GM18508 (cell line): ENCODE data around the gene AARS2.

ENCODE experiments used
- ATAC-seq: cut with Tn5 transposase; IDR thresholded peaks from one replicate; pipeline ENCODE4 v1.9.1; 2021; ENCODE audit warnings: moderate number of reproducible peaks; ENCODE audit not compliant: insufficient read depth, unreplicated experiment

Gene AARS2

DNA sequence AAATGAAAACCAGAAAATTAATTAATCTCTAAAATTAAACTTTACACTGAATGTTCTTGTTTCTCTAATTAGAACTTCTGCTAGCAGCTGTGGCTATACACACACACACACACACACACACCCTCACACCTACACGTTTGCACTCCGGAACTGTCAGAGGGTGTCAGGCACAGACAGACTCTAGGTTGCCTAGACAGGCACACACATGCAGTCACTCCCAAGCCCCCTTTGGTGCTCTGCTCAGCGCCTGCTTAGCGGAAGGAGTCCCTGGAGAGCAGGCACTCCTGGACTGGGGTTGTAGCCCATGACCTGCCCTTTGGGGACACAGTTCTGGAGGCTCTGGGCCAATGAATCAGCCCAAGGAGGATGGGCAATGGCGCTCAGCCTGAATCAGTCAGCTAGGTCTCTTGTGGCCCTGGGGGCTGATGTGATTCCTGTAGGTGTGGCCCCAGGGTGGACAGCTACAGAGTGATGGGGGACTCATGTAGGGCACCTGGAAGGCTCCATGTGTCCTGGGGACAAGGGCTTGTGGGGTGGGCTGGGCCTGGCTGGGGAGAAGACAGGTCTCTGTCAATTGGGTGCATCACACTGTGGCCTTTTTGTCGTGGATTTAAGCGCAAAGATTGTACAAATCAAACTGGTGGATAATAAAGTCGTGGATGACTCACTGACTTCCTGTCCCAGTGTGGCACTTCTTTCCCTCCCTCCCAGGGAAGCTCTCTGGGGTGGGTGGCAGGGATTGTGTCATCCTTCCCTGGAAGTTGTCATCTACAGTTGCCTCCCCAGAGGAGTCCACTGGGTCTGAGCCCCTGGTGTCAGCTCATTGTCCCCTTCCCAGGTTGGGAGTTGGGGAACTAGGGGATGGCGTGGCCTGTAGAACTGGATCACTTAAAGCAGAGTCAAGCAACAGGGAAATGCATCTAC is 34.1 kb downstream of the AARS2 start:
- no peak for ATAC-seq

DNA sequence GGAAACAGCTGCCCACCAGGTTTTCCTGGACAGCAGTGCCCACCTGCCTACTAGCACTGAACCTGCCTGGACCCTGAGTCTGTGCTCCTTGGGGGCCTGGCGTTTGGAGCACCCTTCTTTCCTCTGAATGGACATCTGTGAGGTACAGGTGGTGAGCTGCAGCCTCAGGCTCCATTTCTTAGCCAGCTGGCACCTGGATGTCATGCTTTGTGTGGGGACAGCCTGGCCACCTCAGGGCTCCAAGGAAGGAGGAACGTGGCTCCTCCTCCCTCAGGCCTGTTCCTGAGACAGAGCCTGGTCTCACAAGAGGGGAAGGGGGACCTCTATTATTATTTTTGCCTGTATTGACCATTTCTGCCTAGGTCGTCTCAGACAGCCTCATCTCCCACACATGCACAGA is 34.8 kb downstream of the AARS2 start:
- no peak for ATAC-seq

DNA sequence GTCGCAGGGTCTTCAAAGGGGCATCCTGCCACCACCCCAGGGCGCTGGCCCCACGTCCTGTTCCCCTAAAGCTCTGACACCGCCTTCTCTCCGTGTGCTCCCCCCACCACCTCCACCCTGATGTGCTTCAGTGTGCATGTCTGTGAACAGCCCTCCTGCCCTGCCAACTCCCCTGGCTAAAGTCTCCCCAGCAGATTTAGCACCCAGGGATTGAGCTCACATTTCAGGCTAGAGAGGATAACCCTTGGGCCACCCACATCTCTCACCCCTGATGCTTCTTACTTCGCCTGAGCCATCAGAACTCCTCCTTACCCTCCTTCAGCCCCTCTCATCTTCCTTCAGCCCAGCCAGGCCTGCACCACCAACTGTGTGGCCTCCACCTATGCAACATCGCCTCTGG is 35.4 kb downstream of the AARS2 start:
- ATAC-seq = no peak

DNA sequence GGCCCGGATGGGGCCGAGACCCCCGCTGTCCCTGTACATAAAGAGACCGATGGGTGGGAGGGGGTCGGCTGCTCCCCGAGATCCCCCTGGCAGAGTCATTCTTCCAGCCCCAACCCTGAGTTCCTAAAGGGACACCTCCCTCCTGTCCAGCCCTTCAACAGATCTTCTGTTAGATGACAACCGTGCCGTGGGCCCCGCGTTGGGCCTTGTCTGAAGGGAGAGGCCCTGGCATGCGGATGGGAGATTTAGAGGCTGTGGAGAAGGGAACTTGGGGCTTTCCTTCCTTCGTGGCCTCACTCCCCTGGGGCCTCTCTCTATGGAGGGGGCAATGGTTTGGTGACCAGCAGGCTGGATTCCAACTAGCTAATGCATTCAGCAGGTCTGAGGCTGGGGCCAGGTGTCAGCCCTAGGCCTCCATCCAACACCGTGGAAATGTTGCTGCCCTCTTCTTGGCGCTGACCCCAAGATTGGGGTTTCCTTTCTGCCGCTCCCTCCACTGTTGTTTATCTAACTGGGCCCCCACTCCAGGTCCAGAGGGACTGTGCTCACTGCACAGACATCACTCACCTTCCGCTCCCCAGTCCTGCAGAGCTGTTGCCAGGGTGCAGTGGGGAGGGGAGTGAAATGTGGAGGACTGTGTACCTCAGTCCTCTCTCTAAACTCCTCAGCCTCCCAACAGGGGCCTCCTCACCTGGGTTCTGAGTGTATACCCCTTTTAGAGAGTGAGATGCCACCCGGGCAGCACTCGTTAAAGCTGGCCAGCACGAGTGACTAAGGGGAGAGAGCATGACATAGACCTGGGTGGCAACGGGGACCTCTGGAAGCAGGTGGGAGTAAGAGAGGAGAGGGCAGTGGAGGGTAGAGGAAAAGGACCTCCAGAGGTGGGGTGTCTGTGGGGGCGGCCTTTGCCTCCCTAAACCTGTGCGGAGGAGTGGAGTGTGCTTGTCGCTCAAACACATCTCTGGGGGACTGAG is 36.2 kb downstream of the AARS2 start:
- ATAC-seq = no peak

DNA sequence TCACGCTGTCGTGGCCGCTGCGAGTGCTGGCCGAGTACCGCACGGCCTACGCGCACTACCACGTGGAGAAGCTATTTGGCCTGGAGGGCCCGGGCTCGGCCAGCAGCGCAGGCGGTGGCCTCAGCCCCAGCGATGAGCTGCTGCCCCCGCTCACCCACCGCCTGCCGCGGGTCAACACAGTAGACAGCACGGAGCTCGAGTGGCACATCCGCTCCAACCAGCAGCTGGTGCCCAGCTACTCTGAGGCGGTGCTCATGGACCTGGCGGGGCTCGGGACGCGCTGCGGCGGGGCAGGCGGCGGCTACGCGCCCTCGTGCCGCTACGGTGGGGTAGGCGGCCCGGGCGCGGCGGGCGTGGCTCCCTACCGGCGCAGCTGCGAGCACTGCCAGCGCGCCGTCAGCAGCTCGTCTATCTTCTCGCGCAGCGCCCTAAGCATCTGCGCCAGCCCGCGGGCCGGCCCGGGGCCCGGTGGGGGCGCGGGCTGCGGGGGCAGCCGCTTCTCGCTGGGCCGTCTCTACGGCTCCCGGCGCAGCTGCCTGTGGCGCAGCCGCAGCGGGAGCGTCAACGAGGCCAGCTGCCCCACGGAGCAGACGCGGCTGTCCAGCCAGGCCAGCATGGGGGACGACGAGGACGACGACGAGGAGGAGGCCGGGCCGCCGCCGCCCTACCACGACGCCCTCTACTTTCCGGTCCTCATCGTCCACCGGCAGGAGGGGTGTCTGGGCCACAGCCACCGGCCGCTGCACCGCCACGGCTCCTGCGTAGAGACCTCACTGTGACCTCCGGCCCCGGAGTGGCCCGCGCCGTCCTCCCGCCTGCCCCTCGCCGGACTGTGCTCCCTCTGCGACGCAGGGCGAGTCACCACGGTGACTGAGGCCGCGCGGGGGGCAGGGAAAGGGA is 37.1 kb downstream of the AARS2 start:
- ATAC-seq = no peak

DNA sequence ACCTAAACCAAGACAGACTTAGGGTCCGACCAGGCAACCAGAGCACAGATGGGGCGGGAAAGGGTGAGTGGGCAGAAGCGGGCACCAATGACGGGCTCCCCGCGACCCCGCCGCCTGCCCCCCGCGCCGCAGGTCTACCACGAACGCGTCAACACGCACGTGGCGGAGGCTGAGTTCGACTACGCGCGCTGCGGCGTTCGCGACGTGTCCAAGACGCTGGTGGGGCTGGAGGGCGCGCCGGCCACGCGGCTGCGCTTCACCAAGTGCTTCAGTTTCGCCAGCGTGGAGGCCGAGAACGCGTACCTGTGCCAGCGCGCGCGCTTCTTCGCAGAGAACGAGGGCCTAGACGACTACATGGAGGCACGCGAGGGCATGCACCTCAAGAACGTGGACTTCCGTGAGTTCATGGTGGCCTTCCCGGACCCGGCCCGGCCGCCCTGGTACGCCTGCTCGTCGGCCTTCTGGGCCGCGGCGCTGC is 37.8 kb downstream of the AARS2 start:
- ATAC-seq = no peak

DNA sequence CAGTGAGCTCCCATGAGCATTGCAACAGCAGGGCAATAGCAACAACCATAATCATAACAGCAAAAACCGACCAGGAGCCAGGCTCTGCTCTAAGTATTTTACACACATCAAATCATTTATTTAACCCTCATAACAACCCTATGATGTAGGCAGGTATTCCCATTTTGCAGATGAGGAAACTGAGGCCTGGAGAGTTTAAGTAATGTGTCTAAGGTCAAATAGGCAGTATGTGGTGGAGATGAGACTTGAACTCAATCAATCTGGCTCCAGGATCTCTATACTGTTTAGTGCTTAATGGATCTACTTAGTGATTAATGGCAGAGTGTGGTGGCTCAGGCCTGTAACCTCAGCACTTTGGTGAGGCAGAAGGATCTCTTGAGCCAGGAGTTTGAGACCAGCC is 39.5 kb downstream of the AARS2 start:
- ATAC-seq = no peak

DNA sequence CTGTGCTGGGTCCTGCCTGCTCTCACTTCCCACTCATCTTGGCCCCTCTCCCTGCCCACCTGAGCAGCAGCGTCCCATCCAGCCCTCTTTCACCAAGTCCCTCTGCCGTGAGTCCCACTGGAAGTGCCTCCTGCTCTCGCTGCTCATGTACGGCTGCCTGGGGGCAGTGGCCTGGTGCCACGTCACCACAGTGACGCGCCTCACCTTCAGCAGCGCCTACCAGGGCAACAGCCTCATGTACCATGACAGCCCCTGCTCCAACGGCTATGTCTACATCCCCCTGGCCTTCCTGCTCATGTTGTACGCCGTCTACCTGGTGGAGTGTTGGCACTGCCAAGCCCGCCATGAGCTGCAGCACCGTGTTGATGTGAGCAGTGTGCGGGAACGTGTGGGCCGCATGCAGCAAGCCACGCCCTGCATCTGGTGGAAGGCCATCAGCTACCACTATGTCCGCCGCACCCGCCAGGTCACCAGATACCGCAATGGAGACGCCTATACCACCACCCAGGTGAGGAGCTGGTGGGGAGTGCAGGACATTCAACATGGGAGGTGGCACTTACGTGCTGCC is 40.1 kb downstream of the AARS2 start:
- no peak for ATAC-seq

DNA sequence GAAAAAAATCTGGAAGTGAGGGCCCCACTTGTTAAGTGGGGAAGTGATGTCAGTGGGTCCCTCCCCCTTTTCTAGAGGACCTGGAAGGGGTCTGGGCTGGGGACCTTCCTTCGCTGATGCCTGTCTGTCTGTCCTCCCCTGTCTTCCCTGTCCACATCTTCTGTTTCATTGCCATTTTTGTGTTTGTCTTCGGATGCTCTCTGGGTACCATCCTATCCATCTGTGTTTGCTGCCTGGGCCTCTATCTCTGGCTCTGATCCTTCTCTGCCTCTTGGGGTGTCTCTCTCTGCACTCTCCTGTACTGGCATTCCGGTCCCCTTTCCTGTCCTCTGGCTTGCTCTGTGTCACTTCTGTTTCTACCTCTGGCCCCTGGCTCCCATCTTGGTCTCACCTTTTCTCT is 40.6 kb downstream of the AARS2 start:
- ATAC-seq = no peak

DNA sequence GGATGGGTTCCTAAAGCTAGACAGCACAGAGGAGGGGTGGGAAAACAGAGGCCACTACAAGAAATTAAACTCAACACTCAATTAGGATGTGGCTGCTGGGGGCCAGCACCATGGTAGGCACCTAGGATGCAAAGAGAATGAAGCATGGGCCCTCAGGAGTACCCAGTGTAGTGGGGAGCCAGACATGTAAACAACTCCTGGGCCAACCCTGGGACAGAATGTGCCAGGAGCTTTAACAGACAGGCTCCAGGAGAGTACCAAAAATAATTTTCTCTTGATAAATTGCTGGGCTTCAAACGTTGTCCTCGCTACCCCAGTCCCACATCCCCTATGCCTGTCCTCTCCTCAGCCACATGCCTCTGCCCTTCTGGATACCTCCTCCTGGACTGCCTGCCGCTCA is 41.2 kb downstream of the AARS2 start:
- ATAC-seq = no peak

DNA sequence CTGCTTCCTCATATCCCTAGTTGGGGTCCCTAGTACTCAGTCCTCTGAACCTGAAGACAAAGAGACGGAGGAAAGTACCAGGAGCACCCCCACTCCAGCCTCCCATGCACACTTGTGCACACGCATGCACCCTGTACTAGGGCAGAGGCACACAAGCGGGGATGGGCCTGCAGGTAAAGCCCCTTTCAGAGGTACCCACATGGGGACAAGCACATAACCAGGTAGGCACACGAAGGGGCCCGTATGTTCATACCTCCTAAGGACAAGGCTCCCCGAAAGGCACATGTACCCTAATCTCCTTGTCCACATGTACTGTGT is 41.8 kb downstream of the AARS2 start:
- ATAC-seq = no peak

DNA sequence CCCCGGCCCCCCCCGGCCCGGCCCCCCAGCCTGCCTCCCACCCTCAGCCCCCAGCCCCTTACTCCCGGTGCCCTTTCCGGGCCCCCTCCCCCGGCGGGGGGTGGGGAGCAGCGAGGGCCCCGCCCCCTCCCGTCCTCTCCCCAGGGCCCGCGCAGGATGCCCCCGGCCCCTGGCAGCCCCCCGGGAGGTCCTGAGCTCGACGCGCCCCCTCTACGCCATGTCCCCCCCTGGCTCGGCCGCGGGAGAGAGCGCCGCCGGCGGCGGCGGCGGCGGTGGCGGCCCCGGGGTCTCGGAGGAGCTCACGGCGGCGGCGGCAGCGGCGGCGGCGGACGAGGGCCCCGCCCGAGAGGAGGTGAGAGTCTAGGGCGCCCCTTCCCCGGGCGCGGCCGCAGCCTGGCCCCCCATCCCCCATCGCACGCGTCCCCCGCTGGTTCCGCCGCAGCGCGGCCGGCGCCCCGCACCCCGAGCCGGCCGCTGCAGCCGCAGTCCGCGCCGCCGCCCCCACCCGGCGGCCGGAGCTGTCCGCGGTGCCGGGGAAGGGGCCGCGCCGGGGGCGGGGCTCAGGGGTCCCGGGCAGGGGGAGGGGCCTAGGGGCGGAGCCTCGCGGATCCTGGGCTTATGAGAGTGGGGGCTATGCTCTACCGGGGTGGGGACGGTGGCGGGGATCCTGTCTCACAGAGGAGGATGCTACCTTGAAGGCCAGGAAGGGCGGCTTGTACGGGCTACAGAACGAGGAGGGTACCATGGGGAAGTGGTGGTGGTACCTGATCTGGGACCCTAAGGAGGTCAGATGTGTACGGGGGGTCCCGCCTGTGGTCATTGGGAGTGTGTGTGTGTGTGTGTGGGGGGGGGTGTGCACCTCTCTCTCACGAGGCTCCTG is 42.4 kb downstream of the AARS2 start:
- ATAC-seq = no peak

DNA sequence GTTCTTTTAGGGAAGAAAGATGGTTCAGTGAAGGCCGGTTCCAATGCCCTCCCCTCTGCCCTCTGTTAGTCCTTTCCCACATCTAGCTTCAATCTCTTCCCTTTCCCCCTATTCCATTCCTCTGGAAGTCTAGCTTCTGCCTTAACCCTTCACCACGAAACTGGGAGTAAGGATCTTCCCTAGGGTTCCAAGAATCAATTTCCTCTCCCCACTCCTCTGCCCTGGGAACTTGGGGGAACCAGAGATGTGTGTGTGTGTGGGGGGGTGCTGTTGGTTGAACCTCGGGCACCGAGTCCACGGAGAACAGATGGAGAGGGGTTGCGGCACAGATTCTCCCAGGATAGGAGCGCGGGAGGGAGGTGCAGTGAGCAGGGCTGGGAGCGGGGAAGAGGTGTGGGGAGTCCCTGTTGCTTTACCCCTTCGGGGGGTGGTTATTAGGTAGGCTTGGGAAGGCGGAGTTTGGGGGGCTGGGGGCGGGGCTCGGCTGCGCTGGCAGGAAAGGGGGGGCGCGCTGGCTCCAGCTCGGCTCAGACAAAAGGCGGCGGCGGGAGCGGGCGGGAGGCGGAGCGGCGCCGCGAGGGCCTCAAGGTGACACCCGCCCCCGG is 43.1 kb downstream of the AARS2 start, which contains the start of gene TMEM151B:
TSS of gene TMEM151B (plus strand) at position 530 of the 605 bp plus-strand sequence. CDS start 293 bp downstream, outside the sequence.
- ATAC-seq = no peak

DNA sequence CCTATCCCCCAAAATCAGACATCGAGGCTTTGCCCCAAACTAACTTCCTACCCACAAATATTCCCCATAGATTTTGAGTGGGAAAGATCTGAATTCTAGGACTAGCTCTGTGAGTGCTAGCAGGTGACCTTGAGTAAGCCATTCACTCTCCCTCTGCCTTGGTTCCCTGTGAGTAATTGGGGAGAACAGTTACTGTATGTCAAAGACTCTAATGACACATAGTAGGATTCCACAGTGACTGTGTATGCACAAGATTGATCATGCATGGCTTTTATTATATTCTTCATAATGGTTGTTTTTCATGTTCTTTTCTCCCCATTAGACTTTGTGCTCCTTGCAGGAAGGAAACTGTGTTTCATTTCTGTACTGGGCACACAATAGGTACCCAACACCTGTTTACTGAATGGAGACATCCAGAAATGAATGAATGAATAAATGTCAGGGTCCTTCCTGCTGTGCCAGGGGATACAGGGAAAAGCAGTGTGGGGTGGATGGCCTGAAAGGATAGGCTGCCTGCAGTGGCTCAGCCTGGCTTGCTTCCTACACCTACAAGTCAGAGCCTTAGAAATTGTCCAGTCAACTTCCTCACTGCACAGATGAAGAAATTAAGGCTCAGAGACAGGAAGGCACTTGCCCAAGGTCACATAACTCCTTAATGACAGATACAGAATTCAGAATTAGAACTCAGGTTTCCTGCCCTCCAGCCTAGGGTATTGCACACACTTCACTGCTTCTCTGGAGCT is 43.8 kb downstream of the AARS2 start:
- ATAC-seq = no peak

DNA sequence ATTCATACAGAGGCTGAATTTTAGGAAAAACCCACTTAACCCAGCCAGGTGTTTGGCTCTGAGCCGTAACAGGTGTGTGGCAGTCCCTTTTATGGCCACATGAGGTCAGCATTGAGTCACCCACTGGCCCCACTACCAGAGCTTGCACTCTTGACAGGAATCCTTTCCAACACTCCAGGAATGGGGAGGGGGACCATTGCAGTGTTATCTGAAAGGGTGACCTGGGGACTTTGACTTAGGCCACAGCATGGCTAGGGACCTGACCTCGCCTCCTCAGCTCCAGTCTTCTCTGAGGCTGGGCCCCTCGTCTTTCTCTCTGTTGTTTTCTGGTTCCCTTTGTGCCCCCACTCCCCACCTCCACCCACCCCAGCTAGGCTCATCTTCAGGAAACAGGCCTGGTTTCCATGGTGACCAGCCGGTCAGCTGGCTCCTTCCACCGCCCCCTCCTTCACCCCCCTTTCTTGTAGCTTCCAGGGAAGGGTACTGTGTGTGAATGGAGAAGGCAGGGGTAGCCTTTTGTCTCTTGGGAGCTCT is 45.0 kb downstream of the AARS2 start:
- no peak for ATAC-seq

DNA sequence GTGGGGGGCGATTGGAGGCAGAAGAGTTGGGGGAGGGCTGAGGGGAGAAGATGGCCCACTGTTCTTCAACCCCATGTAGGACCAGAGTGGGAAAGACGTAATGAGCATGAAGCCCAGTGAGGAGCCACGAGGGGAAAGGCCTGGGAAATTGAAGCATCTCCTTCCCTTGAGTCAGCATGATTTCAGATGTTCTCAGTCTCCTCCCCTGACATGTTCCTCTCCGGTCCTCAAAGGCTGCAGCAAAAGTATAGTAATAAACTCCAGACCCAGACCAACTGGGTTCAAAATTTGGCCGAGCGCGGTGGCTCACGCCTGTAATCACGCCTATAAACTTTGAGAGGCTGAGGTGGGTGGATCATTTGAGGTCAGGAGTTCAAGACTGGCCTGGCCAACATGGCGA is 45.9 kb downstream of the AARS2 start:
- ATAC-seq = no peak

DNA sequence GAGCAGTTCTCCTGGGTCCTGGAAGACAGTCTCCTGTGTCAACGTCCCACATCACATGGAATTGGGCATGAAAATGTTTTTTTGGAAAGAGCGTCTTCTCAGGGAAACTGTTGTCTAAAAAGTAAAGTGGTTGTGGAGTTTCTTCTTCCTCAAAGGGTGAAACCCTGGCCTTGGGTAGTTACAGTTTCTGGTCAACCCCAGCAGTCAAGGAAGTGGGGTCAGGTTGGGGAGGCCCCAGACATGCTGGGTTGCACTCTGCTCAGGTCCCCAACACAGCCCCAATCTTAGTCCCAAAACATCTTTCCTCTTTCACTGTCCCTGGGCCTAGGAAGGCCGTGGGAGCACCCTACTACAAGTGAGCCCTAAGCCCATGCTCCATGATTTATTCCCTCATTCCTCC is 46.8 kb downstream of the AARS2 start:
- ATAC-seq = no peak
